GM18907 (cell line): ENCODE measurements around the gene PARD3B.

Source experiments
- ATAC-seq: cut with Tn5 transposase; IDR thresholded peaks from one replicate; pipeline ENCODE4 v1.9.1; 2021; ENCODE audit warnings: mild to moderate bottlenecking, moderate library complexity; ENCODE audit not compliant: unreplicated experiment

Gene PARD3B

DNA sequence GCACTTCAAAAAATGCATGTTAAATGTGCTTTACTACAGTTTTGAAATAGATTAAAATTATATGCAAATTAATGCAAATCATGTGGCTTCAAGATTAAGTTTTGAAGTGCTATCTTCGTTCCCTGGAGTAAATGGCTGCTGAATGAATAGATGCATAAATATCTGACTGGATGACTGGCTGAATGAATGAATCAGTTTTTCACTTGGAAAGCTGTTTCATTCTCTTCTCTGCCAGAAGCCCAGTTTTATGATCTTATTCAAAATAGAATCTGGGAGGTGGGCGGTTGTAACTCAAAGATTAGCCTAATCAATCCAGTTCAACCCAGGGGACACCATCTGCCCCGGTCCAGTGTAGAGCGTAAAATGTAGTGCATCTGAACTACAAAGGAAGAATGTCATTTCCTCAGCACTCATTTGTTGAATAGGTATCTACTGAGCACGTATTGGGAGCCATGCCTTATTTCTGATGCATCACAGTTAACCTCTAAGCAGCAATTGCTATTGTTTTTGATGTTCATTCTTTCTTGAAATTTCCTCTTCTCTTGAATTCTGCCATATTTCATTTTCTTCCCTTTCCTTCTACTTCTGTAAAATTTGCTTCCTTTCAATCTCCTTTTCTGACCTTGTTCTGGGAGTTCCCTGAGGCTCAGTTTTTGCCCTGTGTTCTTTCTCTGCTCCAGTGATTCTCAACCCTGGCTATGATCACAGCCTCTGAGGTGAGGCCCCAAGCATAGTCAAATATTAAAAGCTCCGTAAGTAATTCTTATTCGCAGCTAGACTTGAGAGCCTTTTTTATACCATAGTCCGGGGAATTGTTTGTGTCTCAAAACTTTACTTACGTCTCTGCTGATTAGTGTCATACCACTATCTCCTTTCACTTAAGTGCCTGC, 282.7 kb downstream of the PARD3B start:
- no peak for ATAC-seq

DNA sequence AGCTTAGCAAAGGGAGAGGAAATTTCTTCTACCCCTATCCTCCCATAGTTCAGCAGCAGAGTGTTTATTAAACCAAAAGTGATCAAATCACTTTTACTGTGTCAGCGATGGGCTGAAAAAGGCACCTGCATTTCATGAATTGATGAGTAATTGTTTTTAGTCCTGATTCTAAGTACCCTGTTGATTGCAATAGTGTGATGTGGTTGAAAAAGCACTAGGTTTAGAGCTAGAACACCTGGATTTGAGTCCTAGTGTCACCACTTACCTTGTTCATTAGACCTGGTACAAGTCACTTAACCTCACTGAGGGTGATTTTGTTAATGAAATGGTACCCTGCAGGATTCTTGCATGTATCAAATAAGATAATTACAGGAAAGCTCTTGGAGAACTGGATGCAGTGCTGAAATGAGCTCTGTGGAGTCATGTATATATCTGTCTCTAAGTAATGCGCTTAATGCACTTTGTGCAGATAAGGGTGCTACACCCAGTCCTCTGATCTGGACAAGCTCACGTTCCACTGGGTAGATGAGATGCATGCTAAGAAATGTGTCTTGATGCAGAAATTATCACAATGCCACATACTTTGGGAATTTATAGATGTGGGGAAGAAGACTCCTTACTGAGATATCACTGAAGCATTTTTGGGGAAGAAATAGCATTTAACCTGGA, 289.6 kb downstream of the PARD3B start:
- no peak for ATAC-seq

DNA sequence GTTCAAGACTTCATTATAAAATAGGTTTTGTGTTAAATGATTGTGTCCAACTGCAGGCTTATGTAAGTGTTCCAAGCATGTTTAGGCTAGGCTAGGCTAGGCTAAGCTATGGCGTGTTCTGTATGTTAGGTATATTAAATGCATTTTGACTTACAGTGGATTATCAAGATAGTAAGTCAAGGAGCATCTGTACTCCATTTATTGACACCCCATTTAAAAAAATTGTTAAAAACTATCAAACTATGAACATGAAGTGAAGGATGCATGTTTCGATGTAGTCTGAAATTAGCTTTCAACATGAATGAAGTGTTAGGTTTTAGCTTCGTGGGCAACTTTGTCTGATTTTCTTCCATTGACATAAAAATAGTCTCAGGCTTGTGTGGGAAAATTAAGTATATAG, 290.5 kb downstream of the PARD3B start:
- no peak for ATAC-seq

DNA sequence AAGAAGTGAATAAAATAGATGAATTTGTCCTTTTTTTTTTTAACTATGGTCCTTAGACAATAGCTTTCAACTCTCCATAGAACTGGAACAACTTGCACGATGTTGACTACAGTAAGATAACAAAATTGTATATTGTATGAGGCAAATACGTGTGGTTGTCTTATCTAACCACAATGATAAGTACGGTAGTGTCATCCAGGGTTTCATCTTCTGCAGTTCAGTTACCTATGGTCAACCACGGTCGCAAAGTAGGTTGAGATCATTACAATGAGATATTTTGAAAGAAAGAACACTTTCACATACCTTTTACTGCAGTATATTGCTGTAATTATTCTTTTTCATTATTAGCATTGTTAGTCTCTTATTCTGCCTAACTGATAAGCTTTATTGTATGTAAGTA, 295.2 kb downstream of the PARD3B start:
- no peak for ATAC-seq

DNA sequence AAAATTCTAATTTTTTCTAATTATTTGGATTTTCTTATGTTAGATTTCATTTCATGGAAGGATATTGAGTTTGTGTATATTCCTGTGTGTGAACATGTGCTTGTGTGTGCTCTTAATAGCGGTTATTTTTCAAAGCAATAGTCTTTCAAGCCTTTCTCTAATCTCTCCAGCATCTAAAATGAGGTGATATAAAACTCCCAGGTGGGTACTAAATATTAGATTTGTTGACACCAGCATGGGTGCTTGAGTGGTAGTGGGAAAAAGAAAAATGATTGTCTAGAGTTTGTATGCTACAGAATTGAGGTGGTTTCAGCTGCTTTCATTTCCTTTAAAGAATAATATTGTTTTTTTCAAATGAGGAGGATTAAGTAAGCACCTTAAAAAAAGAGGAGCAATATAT, 296.8 kb downstream of the PARD3B start:
- no peak for ATAC-seq

DNA sequence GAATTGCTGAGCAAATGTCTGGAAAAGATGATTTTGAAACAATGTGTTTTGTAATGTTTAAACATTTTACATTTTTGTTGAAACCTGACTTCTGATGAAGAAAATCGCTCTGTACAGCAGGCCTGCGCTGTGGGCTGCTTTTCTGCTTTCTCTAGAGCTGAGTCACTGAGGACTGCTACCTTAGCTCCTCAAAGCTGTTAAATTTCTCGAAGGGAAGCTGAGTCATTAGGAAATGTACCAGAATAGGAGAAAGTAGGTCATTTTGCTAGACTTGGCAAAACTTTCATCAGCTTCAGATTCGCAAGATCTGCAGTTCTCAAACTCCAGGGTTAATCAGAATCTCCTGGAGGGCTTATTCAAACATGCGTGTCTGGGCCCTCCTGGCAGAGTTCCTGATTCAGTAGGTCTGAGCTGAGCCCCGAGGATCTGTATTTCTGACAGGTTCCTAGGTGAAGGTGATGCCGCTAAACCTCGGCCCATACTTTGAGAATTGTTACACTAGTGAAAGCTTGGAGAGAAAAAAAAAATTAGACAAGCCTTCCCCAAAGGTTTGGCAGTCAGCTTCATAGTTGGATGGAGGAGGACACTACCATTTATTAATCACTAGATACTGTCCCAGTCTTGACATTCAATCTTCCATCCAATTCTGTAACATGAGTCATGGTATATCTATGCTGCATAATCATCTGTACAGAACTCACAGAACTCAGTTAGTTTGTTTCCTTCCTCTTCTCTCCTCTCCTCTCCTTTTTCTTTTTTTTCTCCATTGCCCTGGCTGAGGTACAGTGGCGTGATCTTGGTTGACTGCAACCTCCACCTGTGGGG, 297.6 kb downstream of the PARD3B start:
- no peak for ATAC-seq

DNA sequence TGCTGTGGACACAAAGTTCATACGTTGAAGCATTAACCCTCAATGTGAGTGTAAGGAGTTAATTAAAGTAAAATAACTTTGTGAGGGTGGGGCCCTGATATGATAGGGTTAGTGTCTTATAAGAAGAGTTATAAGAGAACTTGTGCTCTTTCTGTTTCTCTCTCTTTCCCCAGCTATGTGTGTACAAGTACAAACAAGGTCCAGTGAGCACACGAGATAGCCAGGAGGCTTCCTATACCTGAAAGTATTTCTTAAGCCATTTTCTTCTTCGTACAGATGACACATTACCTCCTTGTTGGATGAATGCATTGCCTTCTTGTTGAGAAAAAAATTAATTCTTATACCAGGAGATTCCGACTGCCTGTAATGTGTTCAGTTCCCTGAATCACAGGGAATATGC, 301.2 kb downstream of the PARD3B start:
- ATAC-seq, result no peak

DNA sequence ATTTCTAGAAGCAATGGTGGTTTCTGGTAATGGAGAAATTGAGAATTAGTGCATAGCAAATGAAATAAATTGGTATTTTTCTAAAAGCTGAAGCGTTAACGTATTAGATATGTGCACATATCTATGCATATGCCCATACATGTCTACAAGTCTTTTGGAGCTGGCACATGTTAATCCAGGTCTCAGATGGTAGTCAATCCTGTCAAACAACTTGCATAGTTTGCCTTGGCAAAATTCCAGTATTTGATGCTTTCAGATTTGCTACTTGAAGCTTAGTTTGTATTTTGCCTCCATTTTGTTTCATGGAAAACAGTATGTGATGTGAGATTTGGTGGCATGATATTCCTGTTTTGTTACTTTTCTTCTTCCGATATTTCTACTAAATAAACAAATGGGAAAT, 304.6 kb downstream of the PARD3B start:
- no peak for ATAC-seq

DNA sequence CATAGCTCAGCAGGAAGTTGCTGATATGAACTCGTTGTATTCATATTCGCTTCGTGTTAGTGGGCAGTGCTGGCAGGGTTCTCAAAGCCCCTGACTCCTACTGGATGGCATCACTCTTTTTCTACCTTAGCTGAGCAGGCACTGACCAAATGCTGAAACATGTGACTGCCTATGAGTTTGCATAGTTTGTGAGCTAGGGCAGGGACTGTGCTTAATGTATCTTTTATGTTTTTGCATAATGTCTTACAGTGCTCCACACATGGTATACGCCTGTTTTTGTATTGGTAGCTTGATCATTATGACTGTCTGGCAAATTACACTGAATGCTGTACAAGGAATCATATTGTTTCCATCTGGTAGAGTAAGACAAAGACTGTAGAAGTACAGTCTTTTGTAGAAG, 305.3 kb downstream of the PARD3B start:
- ATAC-seq, result no peak

DNA sequence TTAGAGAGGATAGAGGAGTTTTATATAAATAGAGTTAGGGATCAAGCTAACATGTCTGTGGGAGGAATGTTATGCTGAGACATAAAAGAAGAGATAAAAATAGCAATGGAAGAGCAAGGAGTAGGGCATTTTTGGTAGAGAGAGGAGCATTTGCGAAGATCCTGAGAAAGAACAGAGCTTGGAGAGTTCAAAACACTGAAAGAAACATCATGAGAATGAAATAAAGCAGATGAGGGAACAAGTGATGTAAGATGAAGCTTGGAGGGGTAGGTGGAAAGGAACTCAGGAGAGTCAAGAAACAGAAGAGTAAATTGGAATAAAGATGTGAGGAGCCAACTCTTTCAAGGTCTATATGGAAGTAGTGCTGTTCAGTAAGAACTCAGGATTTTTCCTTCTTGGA, 308.6 kb downstream of the PARD3B start:
- no peak for ATAC-seq

DNA sequence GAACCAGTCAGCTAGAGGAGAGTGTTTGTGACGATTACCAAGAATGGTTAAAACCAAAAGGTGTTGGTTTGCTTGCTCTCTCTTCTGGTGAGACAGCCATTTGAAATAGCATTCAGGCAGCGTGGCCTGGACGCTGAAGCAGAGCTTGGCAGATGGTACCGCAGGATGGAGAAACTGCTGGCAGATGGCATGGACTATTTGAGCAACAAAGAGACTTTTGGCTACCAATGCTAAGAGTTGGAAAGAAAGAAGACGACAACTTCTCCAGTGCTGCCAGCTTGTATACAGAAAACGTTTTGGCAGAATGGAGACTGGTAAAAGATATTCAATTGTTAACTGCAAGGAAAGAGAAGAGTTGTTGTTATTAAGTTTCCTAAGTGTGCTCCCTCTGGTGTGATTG, 315.0 kb downstream of the PARD3B start:
- ATAC-seq, result no peak

DNA sequence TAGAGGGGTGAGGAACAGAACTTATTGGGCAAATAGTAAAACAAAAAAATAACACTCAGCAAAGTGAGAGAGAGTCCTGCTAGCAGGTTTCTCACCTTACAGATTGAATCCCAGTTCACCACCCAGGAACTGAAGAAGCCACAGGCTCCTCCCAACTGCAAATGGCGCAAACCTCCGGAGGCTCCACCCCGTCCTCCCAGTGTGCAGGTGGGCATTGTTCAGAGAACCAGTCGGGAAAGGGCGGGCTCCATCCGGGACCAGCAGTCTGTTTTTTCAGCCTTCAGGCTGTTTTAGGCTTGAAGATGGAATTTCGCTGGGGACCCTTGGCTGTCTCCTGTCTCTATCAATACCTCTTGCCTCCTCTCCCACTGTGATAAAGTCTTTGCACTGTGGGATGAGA, 317.5 kb downstream of the PARD3B start:
- ATAC-seq, result no peak

DNA sequence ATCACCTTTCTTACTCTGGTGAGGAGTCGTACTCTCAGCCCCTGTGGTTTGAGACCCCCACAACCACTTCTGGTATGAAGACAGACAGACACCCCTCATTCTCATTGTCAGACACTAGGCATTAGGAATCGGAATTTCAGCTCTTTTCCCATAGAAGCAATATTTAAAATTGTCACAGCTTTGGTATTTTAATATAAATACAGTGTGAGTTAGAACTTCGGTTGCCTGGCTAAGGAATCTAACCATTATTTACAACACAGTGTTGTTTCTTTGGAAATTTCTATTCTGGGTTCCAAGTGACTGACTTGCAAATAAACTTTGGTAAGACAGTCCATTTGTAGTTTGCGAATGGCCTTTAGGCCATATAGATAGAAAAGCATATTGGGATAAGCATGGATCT, 318.1 kb downstream of the PARD3B start:
- ATAC-seq, result no peak

DNA sequence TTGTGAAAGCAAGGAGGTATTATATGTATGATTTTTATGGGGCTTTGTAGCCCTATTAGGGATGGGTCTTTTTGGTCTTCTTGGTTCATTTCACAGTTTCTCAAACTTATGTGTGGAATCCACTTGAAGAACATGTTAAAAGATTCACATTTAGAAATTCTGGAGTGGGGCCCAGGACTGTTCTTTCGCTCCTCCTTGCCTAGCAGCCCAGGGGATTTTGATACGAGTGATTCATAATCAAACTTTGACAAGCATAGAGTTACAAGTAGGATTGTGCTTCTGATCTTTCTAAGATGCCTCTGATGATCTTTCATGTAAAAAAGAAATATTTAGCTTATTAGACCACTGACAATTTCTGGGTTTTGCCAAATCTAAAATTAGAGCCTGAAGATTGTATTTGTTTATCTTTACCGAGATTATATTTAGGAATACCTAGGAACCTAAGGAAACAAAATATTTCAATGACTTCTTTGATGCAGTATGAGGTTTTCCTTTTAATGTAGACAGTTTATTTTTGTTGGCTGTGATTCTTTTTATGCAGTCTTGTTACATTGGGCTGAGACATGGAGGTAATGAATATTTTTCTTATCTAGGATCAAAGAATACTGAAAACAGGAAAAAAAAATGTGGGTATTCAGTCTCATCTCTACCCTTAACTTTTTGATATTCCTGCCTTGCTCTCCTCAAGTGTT, 324.0 kb downstream of the PARD3B start:
- ATAC-seq, result no peak

DNA sequence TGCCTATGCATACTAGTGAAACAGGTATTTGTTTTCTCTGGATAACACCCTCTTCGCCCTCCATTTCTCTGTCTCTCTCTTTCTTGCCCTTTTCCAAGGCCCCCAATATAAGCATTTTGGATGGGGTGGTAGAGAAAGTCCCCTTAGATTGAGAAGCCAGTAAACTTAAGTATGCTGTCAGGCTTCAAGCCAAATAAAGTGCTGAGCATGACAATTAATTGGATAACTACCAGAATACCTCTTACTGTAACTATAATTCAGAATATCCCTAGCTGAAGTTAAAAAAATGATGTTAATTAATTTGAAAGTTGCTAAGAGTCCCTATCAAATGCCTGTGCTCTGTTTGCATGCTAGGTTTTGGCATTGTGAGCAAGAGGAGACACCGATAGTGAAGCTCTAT, 324.8 kb downstream of the PARD3B start:
- ATAC-seq, result no peak

DNA sequence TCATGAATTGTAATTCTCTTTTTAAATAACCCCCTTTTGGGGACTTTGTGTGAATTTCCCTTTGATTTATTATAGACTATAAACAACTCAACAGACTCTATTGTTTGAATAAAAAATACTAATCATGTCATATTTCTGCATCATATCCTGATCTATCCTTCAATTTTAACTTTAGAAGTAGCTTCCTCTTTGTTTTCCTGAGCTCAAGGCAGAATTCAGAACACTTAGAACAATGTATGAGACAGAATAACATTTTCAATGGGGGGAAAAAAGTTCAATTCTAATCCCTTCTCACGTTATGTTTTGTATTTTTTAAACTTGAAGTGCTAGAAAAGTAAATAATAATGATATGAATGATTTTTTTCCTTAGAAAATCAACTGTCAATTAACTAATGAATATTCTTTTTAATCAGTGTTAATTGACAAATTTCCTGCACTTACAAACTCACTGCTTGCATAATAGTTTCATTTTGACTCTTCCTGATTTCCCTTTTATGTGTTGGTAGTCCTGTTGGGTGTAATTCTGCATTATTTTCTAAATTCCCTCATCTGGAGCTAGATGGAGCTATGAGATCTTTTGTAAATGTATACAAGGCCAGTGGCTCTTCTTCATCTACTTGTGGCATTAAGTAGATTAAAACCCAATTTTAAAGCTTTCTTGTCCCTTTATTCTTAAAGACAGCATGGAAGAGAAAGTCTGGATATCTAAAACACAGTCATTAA, 326.1 kb downstream of the PARD3B start:
- ATAC-seq, result no peak

DNA sequence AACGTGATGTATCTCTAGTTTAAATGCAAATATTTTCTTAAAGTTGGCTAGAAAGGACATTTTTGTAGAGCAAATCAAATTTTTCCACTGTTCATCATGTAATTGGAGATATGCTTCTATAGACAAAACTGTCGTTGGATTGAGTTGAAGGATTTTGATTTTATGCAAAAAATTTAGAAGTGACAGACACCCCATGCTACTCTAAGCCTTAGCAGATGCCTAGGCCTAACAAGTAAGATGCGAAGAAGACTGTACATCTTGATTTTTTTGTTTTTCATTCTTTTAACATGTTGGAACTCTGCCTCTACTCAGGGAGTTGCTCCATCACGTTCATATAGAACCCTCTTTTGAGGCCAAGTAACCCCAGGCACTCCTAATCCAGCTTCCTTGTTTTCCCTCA, 331.0 kb downstream of the PARD3B start:
- ATAC-seq, result no peak

DNA sequence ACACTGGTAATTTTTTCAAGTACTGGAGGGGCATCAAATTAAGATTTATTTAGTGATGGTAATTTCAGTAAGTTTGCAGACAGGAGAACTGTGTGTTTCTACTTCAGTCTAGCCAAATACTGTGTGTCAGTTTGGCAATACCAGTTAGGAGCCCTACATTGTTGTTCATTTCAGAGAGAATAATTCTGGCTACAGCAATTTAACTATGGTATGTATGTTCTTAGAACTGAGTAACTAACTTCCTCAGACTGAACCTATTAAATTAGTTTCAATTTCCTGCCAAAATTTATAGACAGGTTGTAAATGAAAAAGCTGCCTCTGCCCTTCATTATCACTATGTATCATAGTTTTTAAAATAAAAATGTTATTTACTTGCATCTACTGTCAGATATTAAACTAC, 332.4 kb downstream of the PARD3B start:
- ATAC-seq, result no peak

DNA sequence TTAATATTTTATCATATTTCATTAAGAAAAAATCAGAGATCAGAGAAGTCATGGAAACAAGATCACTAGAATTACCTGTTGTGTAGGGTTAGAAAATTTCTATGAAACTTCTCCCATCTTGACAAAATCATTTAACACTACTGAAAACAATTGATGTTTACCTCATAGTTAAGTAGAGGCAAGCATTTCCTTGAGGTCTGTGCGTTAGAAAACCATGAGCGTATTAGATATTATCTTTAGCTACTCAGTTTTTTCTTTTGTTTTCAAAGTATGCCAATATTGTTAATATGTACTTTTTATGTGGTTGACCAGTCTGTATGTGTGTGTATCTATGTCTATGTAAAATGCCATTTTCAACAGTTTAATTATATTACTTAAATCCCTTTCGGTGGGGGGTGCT, 335.7 kb downstream of the PARD3B start:
- ATAC-seq, result no peak

DNA sequence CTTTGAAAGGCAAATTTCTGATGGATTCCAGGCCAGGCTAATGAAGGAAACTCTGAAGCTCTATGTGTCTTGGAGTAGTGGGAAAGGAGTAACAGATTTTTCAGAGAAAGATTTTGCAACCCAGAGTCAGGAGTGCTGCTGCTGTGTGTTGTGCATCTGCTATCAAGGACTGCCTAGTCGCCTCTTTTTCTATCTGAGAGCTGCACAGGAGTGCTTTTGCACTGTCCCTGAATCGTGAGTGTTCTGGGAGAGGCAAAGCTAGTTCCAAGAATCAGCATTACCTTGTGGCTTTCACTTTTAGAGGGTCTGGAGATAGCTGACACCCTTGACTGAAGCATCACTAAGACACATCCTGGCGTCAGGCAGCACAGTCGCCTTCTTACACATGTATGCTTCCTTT, 336.4 kb downstream of the PARD3B start:
- no peak for ATAC-seq
